Activated CD4-positive, alpha-beta T cell treated with anti-CD3 and anti-CD28 coated beads for 4 hours (primary cell): ENCODE data around the gene CMIP.

Experiments used
- DNase-seq, 2 donors: peaks; one replicate each; pipeline ENCODE4 v3.0.0-alpha.2; 2020

Gene CMIP

GRCh38 chr16:81629896-81630634, 185.5 kb downstream of the CMIP start:
- no peak for DNase-seq

DNA sequence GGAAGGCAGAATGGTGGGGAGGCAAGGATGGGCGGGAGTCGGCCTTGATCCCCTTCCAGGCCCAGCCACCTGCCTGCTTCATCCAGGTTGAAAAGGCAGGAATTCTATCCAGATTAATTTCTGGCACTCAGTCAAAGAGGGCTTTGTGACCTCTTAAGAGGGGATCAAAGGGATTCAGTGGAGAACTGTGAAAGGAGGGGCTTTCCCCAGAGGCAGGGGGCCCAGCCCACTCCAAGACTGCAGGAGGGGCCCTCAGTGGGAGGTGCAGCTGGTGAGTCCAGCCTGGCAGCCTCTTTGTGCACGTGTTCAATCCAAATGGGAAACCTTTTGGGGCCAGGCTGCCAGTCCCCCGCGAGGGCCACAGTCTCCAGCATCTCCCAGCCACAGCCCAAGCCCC, 186.0 kb downstream of the CMIP start:
- no peak for DNase-seq

GRCh38 chr16:81632392-81633146, 188.0 kb downstream of the CMIP start:
- peak; percentile 81 for DNase-seq

DNA sequence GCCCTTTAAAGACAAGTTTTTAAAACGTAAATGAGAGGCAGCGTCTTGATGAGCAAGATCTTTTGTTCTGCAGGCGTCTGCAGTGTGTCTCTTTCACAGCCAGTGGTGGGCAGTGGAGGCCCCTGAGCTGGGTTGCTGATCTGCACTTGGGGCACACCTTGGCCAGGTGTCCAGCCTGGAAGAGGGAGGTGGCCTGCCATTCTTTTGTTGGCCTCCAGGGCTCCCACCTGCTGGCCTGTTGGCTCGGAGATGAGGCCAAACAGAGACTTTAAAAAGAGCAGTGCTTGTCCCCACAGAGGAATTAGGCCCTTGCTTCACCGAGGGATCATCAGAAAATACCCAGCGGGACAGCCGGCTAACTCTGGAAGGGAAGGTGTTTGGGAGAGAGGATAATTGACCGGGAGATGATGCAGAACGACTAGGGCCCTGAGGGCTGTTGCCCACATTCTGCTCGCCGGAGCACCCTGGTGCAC, 188.6 kb downstream of the CMIP start:
- DNase-seq = no peak

DNA sequence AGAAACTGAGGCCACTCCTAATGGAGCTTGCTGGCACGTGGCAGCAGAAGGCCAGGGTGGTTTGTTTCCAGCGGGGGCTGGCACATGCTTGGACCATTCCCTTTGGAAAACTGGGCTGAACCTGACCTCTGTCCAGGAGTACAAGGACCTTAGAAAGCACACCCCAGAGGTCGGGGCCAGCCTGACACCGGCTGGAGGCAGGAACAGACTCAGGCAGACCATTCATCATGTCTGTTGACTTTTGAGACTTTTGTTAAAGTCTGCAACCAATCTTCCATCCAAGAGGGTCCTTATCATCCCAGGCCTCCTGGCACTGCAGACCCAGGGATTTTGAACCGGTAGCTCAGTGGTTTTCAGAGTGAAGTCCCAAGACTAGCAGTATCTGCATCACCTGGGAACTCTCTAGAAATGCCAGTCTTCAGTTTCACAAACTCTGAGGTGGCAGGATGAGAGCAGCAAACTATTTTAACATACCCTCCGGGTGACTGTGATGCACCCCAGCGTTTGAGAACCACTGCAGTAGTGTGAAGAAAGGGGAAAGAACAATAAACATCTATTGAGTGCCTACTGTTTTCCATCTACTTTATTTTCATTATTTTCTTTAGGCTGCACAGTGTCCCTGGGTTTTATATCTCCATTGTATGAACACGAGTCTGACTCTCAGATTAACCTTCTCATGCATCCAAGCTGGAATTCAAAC, 189.2 kb downstream of the CMIP start:
- DNase-seq = no peak

- DNase-seq = no peak
These were observed 189.9 kb downstream of the CMIP start for GRCh38 chr16:81634380-81635062.

GRCh38 chr16:81635063-81635937, 190.7 kb downstream of the CMIP start:
- DNase-seq = no peak

DNA sequence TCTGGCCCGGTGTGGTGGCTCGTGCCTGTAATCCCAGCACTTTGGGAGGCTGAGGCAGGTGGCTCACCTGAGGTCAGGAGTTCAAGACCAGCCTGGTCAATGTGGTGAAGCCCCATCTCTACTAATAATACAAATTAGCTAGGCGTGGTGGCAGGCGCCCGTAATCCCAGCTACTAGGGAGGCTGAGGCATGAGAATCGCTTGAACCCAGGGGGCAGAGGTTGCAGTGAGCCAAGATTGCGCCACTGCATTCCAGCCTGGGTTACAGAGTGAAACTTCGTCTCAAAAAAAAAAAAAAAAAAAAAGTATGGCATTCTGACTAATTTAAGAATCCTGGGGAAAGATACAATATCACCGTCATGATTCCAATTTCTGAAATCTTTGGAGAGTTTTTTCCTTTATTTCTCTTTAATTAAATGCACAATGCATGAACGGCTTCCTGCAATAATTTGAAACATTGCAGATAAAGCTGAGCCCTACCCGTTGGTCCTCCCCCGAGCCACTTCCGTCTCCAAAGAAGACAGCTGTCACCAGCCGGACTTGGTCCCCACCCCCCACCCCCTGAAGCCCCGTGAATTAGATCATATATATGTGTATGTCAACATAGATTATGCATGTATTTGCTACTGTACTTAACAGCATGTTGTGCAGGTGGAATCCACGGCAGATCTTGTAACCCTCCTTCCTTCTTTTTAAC, 191.8 kb downstream of the CMIP start:
- no peak for DNase-seq

DNA sequence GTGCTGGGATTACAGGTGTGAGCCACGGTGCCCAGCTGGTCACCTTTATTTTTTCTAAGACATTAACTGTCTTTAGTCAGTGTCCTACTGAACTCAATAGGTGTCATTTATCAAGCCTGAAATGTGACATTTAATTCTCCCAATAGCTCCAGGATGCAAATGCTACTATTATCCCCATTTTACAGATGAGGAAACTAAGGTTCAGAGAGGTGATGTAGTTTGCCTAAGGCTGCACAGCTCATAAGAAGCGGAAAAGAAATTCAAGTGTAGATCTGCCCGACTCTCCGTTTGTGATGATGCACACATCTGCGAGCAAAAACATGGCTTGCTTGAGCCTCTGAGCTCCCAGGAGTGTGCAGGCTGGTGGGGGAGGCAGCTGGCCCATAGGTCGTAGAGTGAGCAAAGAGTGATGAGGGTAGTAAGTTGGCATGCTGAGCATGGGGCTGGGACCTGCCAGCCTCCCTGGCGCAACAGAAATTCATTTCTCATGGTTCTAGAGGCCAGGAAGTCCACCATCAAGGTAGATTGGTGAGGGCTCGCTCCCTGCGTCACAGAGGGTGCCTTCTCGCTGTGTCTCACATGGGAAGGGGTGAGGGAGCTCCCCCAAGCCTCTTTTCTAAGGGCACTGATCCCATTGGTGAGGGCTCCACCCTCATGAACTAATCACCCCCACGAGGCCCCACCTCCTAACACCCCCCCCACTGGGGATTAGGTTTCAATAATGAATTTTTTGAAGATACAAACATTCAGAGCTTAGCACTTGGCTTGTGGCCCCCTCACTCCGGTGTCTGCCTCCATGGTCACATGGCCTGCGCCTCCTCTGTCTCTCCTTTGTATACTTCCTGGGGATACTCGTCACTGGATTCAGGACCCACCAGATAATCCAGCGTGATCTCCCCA, 193.0 kb downstream of the CMIP start:
- no peak for DNase-seq

DNA sequence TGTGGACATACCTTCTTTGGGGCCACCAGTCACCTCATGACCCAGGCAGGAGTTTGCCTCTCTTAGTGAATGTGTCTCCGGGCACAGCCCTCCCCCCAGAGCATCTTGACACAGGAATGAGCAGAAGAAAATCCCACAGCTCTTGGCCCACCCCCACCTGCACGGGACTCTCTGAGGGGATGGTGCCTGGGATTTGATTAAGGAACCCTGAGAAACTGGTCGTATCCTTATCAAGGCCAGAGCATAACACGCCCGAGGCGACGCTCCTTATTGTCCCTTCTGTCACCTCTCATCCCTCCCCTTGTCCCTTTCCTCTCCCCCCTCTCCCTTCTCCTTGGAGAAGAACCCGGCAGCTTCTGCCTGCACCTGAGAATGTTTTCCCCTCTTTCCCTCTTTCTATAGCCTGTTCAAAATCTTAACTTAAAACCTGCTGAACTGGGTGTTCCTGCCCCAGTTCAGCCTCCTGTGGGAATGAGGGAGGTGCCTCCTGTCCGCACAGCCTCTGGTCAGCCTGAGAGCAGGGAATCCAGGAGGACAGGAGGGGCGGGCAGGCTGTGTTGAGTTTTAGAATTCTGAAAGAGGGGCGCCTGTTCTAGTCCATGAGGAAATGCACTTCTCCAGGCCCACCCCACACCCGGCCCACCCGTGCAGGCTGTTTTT, 193.8 kb downstream of the CMIP start:
- no peak for DNase-seq

- no peak for DNase-seq
These were observed 194.7 kb downstream of the CMIP start for GRCh38 chr16:81639348-81639747.

GRCh38 chr16:81639931-81640680, 195.5 kb downstream of the CMIP start:
- no peak for DNase-seq

GRCh38 chr16:81640681-81641070, 196.1 kb downstream of the CMIP start:
- no peak for DNase-seq

DNA sequence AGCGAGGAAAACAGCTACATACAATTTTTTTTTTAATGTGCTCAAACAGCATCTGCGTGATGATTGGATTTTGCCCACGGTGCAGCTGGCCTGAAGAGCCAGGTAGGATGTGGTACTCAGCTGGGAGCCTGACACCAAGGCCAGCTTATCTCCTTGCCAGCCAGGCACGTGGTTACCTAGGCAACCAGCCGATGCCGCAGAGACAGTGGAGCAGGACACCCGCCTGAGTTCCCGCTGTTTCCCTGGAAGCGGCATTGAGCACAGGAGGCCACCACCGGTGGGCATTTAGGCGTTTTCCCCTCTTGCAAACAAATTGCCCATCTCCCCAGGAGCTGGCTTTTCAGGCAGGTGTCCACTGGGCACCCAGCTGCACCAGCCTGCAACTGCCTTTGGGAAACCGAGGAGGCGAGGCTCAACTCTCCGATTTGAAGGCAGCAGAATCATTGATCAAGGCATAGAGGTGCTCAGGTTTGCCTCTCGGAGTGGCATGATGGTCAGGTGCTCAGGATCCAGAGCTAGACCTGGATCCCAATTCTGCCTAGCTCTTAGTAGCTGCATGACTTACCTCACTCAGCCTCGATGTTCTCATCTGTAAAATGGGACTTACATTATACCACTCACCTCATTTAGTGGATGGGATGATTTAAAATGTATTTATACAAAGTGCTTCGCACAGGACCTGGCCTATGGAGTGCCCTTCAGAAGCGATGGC, 196.9 kb downstream of the CMIP start:
- no peak for DNase-seq

- DNase-seq = no peak
These were observed 197.5 kb downstream of the CMIP start for GRCh38 chr16:81642107-81642436.

DNA sequence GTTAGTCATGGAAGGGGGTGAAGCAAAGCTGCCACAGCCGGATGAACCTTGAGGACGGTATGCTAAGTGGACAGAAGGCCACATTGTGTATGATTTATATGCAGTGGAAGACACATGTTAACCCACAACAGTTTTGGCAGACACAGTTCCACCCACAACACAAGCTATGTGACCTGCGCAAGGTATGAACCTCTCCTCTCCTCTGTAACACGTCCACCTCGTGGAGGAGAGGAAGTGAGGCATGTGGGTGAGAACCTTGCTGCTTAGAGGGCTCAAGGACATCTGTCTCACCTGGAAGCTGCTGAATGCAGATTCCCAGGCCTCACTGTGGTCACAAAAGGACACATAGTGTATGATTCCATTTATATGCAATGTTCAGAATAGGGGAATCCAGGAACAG, 198.3 kb downstream of the CMIP start:
- no peak for DNase-seq

DNA sequence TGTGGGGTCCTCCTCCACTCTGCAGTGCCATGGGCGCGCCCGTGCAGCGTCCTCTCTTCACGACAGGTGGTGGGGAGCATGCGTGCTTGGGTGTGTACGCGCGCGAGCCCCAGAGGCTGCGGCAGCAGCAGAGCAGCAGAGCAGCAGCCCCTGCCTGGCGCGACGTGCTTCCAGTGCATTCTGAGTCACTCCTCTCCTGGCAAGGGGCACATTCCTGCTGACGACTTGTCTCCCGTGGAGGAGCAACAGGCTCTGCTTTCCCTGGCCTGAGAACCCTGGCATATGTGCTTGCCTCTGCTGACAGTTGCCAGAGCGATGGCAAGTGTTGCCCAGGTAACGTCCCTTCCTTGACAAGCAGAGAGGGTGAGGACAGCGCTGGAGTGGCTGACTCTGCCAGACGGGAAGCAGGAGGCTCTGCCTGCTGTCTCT, 200.7 kb downstream of the CMIP start:
- DNase-seq = no peak

DNA sequence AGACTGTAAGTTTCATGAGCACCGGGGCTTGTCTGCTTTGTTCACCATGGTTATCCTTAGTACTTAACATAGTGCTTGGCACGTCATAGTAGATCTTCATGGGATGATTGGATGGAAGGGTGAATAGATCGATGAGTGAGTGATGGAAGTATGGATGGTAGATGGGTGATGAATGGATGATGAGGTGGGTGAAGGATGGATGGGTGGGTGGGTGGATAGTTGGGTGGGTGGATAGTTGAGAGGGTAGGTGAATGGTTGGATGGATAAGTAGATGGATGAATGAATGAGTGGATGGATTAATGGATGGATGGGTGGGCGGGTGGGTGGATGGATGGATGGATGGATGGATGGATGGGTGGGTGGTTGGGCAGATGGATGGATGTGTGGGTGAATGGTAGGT, 201.3 kb downstream of the CMIP start:
- no peak for DNase-seq

DNA sequence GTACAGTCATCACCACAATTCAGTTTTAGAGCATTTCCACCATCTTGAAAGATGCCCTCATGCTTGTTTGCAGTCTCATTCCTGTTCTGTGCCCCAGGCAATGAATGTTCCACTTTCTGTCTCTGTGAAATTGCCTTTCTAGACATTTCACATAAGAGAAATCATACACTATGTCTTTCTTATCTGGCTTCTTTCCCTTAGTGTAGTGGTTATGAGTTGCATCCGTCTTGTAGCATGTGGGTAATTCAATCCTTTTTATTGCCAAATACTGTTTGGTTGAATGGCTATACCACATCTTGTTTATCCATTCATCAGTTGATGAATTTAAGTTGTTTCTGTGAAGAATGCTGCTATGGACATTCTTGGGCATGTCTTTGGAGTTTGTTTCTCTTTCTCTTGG, 202.0 kb downstream of the CMIP start:
- no peak for DNase-seq
